ENCODE results near the gene PLEKHN1.

PLEKHN1 gene

DNA sequence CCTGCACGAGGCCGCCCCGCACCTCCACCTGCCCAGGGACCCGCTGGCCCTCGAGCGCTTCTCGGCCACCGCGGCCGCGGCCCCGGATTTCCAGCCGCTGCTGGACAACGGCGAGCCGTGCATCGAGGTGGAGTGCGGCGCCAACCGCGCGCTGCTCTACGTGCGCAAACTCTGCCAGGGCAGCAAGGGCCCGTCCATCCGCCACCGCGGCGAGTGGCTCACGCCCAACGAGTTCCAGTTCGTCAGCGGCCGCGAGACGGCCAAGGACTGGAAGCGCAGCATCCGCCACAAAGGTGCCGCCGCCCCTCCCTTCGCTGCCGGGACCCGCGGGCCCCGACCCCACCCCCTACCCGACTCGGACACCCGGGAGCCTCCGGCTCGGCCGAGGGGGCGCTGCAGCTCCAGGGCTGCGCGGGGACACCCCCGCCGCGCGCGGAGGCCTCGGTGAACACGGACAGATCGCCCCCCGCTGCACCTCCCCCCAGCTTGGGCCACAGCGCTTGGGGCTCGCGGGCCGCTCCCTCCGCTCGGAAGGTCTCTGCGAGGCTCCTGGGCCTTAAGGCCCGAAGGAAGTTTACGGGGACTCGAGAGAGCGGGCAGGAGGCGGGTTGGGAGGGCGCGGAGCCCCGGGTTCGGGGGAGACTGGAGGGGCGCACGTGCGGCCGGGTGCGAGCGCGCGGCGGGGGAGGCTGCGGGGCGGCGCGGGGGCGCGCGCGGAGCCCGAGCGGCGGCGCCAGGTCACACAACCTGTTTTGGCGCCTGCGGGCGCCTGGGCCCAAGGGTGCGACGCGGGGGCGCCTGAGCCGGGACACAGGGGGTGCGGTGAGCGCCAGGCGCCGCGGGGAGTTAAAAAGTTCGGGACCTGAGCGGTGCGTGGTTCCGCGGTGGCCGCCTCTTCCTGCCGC lies 41.4 kb upstream of the PLEKHN1 start:
- no peak for DNase-seq (ENCODE audit: extremely low spot score)
- ChIA-PET POLR2A (no interaction called here), CTCF (no interaction called here)
- TF ChIP-seq, protein P1, sequence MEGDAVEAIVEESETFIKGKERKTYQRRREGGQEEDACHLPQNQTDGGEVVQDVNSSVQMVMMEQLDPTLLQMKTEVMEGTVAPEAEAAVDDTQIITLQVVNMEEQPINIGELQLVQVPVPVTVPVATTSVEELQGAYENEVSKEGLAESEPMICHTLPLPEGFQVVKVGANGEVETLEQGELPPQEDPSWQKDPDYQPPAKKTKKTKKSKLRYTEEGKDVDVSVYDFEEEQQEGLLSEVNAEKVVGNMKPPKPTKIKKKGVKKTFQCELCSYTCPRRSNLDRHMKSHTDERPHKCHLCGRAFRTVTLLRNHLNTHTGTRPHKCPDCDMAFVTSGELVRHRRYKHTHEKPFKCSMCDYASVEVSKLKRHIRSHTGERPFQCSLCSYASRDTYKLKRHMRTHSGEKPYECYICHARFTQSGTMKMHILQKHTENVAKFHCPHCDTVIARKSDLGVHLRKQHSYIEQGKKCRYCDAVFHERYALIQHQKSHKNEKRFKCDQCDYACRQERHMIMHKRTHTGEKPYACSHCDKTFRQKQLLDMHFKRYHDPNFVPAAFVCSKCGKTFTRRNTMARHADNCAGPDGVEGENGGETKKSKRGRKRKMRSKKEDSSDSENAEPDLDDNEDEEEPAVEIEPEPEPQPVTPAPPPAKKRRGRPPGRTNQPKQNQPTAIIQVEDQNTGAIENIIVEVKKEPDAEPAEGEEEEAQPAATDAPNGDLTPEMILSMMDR (IDR thresholded peaks at IDR 0.05; ENCODE audit: control extremely low read depth, extremely low read depth, low read depth, missing control alignments), result no peak

DNA sequence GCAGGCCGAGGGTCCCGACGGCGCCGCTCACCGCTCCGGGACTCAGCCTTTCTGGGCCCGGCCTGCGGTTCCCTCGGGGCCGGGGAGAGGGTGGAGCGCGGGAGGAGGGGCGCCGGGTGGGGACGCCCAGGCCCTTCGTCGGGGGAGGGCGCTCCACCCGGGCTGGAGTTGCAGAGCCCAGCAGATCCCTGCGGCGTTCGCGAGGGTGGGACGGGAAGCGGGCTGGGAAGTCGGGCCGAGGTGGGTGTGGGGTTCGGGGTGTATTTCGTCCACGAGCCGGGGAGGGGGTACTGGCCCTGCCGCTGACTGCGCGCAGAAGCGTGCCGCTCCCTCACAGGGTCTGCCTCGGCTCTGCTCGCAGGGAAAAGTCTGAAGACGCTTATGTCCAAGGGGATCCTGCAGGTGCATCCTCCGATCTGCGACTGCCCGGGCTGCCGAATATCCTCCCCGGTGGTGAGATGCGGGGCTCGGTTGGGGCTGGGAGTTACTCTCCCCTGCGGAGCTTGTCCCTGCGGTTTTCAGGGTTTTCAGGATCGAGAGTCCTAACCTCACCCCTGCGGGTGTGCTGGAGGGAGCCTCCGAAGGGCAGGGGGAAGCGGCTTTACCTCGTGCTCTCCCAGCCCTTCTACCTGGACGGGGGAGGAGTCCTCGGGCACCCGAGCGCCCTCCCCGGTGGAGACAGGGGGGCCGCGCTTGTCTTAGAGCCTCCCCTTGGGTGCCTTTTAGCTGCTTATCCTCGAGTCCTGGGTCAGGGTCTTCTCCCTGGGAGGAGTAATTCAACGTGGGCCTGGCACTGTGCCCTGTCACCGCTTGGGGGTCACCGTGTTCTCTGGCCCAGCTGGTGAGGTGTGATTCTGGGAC lies 40.5 kb upstream of the PLEKHN1 start:
- TF ChIP-seq, protein P1 (IDR thresholded peaks at IDR 0.05; ENCODE audit: control extremely low read depth, extremely low read depth, low read depth, missing control alignments), result no peak
- POLR2A ChIA-PET, result no interaction called here
- no peak for DNase-seq (ENCODE audit: extremely low spot score)
- CTCF ChIA-PET, result no interaction called here

DNA sequence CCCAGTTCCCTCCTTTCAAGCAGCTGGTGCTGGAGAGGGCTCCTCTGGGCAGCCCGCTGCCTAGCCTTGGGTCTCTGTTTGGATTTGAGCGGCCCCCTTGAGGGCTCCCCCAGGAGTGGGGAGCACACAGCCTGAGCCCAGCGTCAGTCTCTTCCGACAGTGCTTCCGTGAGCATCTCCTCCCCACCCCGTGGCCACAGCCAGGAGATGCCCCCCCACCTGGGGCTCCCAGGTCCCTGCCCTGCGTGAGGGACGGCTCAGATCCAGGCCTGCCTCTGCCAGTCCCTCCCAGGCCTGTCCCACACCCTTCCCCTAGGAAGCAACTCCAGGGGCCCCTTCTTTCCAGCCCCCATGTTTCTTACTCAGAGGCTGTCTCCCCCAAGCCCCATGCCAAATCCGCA lies 39.0 kb upstream of the PLEKHN1 start:
- TF ChIP-seq, protein P1 (IDR thresholded peaks at IDR 0.05; ENCODE audit: control extremely low read depth, extremely low read depth, low read depth, missing control alignments), result no peak
- ChIA-PET CTCF (no interaction called here), POLR2A (no interaction called here)
- no peak for DNase-seq (ENCODE audit: extremely low spot score)

DNA sequence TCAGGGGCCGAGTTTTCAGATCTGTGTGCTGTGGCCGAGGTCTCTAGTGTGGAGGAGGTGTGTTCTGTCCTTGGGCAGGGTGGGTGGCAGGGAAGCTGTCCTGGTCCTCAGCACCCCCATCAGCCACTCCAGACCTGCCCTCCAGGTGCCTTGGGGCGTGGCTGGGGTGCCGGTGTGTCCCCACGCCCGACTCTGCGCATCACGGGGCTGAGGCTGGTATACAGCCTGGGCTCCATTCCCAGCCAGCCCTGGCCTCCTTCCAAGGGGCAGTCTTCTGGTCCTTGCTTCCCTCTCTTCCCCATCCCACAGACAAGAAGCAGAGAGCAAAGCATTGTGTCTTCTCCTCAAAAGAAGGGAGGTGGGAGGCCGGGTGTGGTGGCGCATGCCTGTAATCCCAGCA lies 38.5 kb upstream of the PLEKHN1 start:
- ChIA-PET CTCF (no interaction called here), POLR2A (no interaction called here)
- no peak for DNase-seq (ENCODE audit: extremely low spot score)
- TF ChIP-seq, protein P1 (IDR thresholded peaks at IDR 0.05; ENCODE audit: control extremely low read depth, extremely low read depth, low read depth, missing control alignments), result no peak

DNA sequence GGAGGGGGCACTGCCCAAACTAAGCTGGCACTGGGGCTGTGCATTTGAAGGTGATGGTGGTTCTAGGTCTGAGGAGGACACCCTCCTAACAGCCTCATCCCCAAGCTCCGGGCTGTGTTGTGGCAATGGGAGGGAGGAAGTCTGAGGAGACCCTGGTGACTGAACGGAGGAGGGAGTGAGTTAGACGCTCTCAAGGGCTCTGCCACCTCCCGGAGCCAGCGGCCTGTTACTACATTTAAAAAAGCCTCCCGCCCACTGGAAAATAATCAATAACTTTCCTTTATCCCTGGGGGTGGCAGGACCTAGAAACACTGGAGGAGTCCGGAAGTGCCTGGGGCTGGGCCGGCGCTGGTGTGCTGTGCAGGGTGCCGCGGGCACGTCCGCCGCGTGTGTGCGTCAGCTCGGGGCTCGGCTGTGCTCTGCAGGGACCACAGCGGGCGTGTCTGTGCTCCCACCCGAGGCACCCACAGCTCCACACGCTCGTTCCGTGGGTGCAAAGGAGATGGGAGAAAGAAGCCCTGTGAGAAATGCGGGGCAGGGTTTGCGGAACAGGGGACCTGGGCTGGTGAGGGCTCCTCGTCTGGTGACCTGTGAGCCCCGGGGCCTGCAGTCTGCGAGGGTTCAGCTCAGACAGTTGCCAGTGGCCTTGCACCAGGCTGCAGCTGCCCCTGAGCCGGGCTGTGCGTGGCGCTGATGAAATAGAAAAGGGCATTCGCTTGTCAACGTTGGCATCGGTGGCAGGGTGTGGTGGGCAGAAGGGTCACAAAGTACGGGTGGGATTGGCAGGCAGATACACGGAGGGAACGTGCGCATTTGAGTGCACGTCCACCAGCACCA lies 37.2 kb upstream of the PLEKHN1 start:
- ChIA-PET CTCF (interaction anchor here (1.5 kb wide), 1 partner anchor 9 kb away, joined by 6 read pairs; no protein-coding TSS in a partner anchor), POLR2A (no interaction called here)
- DNase-seq (ENCODE audit: extremely low spot score), result no peak
- TF ChIP-seq, protein P1 (IDR thresholded peaks at IDR 0.05; ENCODE audit: control extremely low read depth, extremely low read depth, low read depth, missing control alignments), result no peak

Data from GM10248 (cell line).